ENCODE results near the gene NR4A2. TPM values are rescaled to one million over a fixed set of nuclear protein-coding genes. Genes with fewer than 3 reads are reported as not detected.

NR4A2 gene
- total RNA-seq, 2 experiments from 2014 or later = 290 to 319 TPM

- Histone ChIP-seq H3K4me1 (ENCODE audit: insufficient read depth, low read length) (peaks cover 6% of the 10 kb centered on the region), H3K27me3 (ENCODE audit: control insufficient read depth in 1 of 2, insufficient read depth in 2 of 2, low read length in 2 of 2) (no peaks in the 10 kb centered on the region), H3K4me3 (ENCODE audit: low read length) (no peak overlapping the region), H3K27ac (ENCODE audit: low read depth in 1 of 2, low read length in 2 of 2) (no peak overlapping the region), H3K9me3 (ENCODE audit: control insufficient read depth in 1 of 2, insufficient read depth in 1 of 2, low read length in 2 of 2) (no peaks in the 10 kb centered on the region), H3K36me3 (ENCODE audit: insufficient read depth, low read length) (no peaks in the 10 kb centered on the region)
- Mint-ChIP-seq H3K9me3 (no peaks in the 10 kb centered on the region), H3K36me3 (ENCODE audit: low read depth) (peaks cover 3% of the 10 kb centered on the region), H3K27ac (peak overlapping the region; percentile 28), H3K4me3 (no peak overlapping the region), H3K27me3 (no peaks in the 10 kb centered on the region), H3K4me1 (ENCODE audit: low read depth) (peaks cover 21% of the 10 kb centered on the region)
- POLR2A ChIA-PET = interaction anchor here (1.5 to 7.1 kb wide), 3 partner anchors 15 to 90 kb away, joined by 4 to 143 read pairs (median 5); partner anchors contain the start of gene NR4A2
- no peak for ATAC-seq (ENCODE audit: poor library complexity)
- TF ChIP-seq, protein P1, sequence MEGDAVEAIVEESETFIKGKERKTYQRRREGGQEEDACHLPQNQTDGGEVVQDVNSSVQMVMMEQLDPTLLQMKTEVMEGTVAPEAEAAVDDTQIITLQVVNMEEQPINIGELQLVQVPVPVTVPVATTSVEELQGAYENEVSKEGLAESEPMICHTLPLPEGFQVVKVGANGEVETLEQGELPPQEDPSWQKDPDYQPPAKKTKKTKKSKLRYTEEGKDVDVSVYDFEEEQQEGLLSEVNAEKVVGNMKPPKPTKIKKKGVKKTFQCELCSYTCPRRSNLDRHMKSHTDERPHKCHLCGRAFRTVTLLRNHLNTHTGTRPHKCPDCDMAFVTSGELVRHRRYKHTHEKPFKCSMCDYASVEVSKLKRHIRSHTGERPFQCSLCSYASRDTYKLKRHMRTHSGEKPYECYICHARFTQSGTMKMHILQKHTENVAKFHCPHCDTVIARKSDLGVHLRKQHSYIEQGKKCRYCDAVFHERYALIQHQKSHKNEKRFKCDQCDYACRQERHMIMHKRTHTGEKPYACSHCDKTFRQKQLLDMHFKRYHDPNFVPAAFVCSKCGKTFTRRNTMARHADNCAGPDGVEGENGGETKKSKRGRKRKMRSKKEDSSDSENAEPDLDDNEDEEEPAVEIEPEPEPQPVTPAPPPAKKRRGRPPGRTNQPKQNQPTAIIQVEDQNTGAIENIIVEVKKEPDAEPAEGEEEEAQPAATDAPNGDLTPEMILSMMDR (IDR thresholded peaks at IDR 0.05) = no peak
- DNase-seq = no peak
- CTCF ChIA-PET = interaction anchor here (1.2 kb wide), 1 partner anchor 12 kb away, joined by 7 read pairs; no protein-coding TSS in a partner anchor
- intact Hi-C loops (cut with DNase I, micrococcal nuclease) = loop anchor here in 1 of 2 experiments (5.0 to 10.0 kb wide), 2 partner anchors 91 to 958 kb away; partner anchors contain the start of gene GPD2
Measured at GRCh38 chr2:156346731-156347130, 14.2 kb upstream of the NR4A2 start.

DNA sequence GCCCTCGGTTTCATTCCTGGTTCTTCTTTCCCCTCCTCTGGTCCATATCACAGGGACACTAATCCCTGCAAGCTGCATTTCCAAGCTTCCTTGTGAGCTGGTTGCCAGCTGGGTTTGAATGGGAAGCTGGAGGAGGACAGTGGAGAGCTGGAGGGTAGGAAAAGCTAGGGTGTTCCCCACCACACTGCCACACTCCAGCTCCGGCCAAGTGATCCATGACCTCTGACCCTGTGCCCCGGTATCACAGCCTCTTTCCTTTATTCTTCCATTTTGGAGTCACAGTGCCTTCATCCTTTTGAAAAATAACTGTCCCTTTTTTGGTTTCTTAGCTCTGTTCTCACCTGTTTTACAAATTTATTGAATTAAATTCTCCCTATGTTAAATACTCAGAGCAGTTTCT is 13.1 kb upstream of the NR4A2 start:
- DNase-seq = no peak
- Mint-ChIP-seq H3K27ac (peak overlapping the region; percentile 98), H3K9me3 (no peaks in the 10 kb centered on the region), H3K27me3 (no peaks in the 10 kb centered on the region), H3K4me1 (ENCODE audit: low read depth) (peaks cover 33% of the 10 kb centered on the region), H3K36me3 (ENCODE audit: low read depth) (peaks cover 11% of the 10 kb centered on the region), H3K4me3 (no peak overlapping the region)
- intact Hi-C loops (cut with DNase I, micrococcal nuclease) = loop anchor here in 1 of 2 experiments (2.0 to 10.0 kb wide), 3 partner anchors 53 to 959 kb away; partner anchors contain the start of gene GPD2
- Histone ChIP-seq H3K4me3 (ENCODE audit: low read length) (no peak overlapping the region), H3K9me3 (ENCODE audit: control insufficient read depth in 1 of 2, insufficient read depth in 1 of 2, low read length in 2 of 2) (no peaks in the 10 kb centered on the region), H3K4me1 (ENCODE audit: insufficient read depth, low read length) (peaks cover 9% of the 10 kb centered on the region), H3K27me3 (ENCODE audit: control insufficient read depth in 1 of 2, insufficient read depth in 2 of 2, low read length in 2 of 2) (no peaks in the 10 kb centered on the region), H3K36me3 (ENCODE audit: insufficient read depth, low read length) (no peaks in the 10 kb centered on the region), H3K27ac (ENCODE audit: low read depth in 1 of 2, low read length in 2 of 2) (no peak overlapping the region)
- ChIA-PET CTCF (interaction anchor here (1.6 kb wide), 1 partner anchor 10 kb away, joined by 5 read pairs; no protein-coding TSS in a partner anchor), POLR2A (interaction anchor here (1.1 to 7.1 kb wide), 3 partner anchors 14 to 1059 kb away, joined by 4 to 143 read pairs (median 4); partner anchors contain the start of gene NR4A2)
- no peak for ATAC-seq (ENCODE audit: poor library complexity)
- TF ChIP-seq, protein P1 (IDR thresholded peaks at IDR 0.05) = no peak

DNA sequence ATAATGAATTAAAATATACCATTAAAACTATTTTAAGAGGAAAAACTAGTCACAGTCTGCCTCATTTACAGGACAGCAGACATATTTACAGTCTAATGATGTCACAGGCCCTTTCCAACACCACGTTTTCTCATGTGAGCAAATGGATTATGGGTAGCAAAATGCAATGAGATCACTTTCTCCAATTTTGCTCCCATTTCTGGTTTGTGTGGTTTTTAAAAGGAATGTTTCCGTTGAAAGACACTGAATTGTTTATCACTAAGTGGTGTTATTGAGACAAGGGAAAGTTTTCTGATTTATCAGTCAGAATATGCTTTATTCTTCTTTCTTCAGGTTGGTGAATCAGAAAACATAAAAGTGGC is 11.4 kb upstream of the NR4A2 start:
- Histone ChIP-seq H3K27me3 (ENCODE audit: control insufficient read depth in 1 of 2, insufficient read depth in 2 of 2, low read length in 2 of 2) (no peaks in the 10 kb centered on the region), H3K4me1 (ENCODE audit: insufficient read depth, low read length) (peaks cover 9% of the 10 kb centered on the region), H3K27ac (ENCODE audit: low read depth in 1 of 2, low read length in 2 of 2) (peak overlapping the region in 1 of 2 donors; percentile 25), H3K36me3 (ENCODE audit: insufficient read depth, low read length) (no peaks in the 10 kb centered on the region), H3K4me3 (ENCODE audit: low read length) (no peak overlapping the region), H3K9me3 (ENCODE audit: control insufficient read depth in 1 of 2, insufficient read depth in 1 of 2, low read length in 2 of 2) (no peaks in the 10 kb centered on the region)
- TF ChIP-seq, protein P1 (IDR thresholded peaks at IDR 0.05) = no peak
- peaks cover 11% of the 10 kb centered on the region for H3K36me3 Mint-ChIP-seq (ENCODE audit: low read depth)
- no peak for ATAC-seq (ENCODE audit: poor library complexity)
- intact Hi-C loops (cut with DNase I, micrococcal nuclease) = loop anchor here in 1 of 2 experiments (2.0 to 10.0 kb wide), 2 partner anchors 55 to 961 kb away; no protein-coding TSS in a partner anchor
- H3K4me1 Mint-ChIP-seq (ENCODE audit: low read depth) = peaks cover 49% of the 10 kb centered on the region
- no peaks in the 10 kb centered on the region for H3K9me3 Mint-ChIP-seq
- H3K27me3 Mint-ChIP-seq = no peaks in the 10 kb centered on the region
- H3K4me3 Mint-ChIP-seq = no peak overlapping the region
- peak in 1 of 14 experiments; percentile 33 for DNase-seq
- H3K27ac Mint-ChIP-seq = peak overlapping the region; percentile 98
- ChIA-PET CTCF (interaction anchor here (1.2 kb wide), 1 partner anchor 9 kb away, joined by 9 read pairs; no protein-coding TSS in a partner anchor), POLR2A (interaction anchor here (1.9 to 7.1 kb wide), 4 partner anchors 13 to 93 kb away, joined by 7 to 143 read pairs (median 78); partner anchors contain the start of genes GPD2 and NR4A2)
